GM19395 (cell line): ENCODE data around the gene ADD1.
A peak's percentile ranks its signal among the peaks of the same experiment; 100 is the strongest.

Experiments used
- ATAC-seq: cut with Tn5 transposase; IDR thresholded peaks from one replicate; pipeline ENCODE4 v1.9.1; 2021; ENCODE audit warnings: mild to moderate bottlenecking, moderate library complexity; ENCODE audit not compliant: unreplicated experiment

The ADD1 gene

GRCh38 chr4:2833671-2834000 is 10.0 kb upstream of the ADD1 start:
- no peak for ATAC-seq

GRCh38 chr4:2834001-2834921 is 9.4 kb upstream of the ADD1 start:
- no peak for ATAC-seq

GRCh38 chr4:2835978-2836377 is 7.7 kb upstream of the ADD1 start:
- ATAC-seq: no peak

GRCh38 chr4:2836391-2836859 is 7.2 kb upstream of the ADD1 start:
- ATAC-seq: no peak

- no peak for ATAC-seq
Observed at GRCh38 chr4:2837110-2837903, 6.3 kb upstream of the ADD1 start.

- ATAC-seq: no peak
Observed at GRCh38 chr4:2837904-2838496, 5.6 kb upstream of the ADD1 start.

GRCh38 chr4:2839060-2839459 is 4.6 kb upstream of the ADD1 start:
- ATAC-seq: no peak

- no peak for ATAC-seq
Observed at GRCh38 chr4:2842687-2843262, 869 bp upstream of the ADD1 start.

- peak; percentile 10 for ATAC-seq
Observed at GRCh38 chr4:2843941-2844584, 419 bp downstream of the ADD1 start.

GRCh38 chr4:2846172-2846571 is 2.5 kb downstream of the ADD1 start:
- no peak for ATAC-seq

- no peak for ATAC-seq
Observed at GRCh38 chr4:2847302-2847871, 3.7 kb downstream of the ADD1 start.

GRCh38 chr4:2848449-2848848 is 4.8 kb downstream of the ADD1 start:
- ATAC-seq: no peak

- no peak for ATAC-seq
Observed at GRCh38 chr4:2849267-2850152, 5.9 kb downstream of the ADD1 start.

- no peak for ATAC-seq
Observed at GRCh38 chr4:2850966-2851798, 7.5 kb downstream of the ADD1 start.

GRCh38 chr4:2852481-2852921 is 8.9 kb downstream of the ADD1 start:
- ATAC-seq: peak; percentile 47

GRCh38 chr4:2855584-2855983 is 11.9 kb downstream of the ADD1 start:
- ATAC-seq: no peak

- ATAC-seq: no peak
Observed at GRCh38 chr4:2856266-2856665, 12.6 kb downstream of the ADD1 start.

- no peak for ATAC-seq
Observed at GRCh38 chr4:2857349-2857927, 13.8 kb downstream of the ADD1 start.
